AG09309 (cell line): ENCODE measurements around the gene PROP1.

Source experiments
- DNase-seq: peaks from one replicate; pipeline ENCODE4 v3.0.0-alpha.2; 2010; ENCODE audit warnings: low read depth
- H3K4me3 ChIP-seq: 2 replicates; pipeline ENCODE4 v1.5.1; 2011; ENCODE audit warnings: mild to moderate bottlenecking, low read depth, low read length, moderate library complexity; ENCODE audit not compliant: control insufficient read depth
- CTCF ChIP-seq: IDR thresholded peaks from 2 replicates; pipeline ENCODE4 v1.5.1; 2011; ENCODE audit warnings: mild to moderate bottlenecking, low read depth, low read length, inconsistent platforms; ENCODE audit not compliant: insufficient read depth, control insufficient read depth; ENCODE audit errors: missing control alignments

Gene PROP1

GRCh38 chr5:177966839-177967166 is 29.2 kb downstream of the PROP1 start:
- no peak for TF ChIP-seq CTCF
- DNase-seq: no peak
- H3K4me3 ChIP-seq: no peak overlapping the region

DNA sequence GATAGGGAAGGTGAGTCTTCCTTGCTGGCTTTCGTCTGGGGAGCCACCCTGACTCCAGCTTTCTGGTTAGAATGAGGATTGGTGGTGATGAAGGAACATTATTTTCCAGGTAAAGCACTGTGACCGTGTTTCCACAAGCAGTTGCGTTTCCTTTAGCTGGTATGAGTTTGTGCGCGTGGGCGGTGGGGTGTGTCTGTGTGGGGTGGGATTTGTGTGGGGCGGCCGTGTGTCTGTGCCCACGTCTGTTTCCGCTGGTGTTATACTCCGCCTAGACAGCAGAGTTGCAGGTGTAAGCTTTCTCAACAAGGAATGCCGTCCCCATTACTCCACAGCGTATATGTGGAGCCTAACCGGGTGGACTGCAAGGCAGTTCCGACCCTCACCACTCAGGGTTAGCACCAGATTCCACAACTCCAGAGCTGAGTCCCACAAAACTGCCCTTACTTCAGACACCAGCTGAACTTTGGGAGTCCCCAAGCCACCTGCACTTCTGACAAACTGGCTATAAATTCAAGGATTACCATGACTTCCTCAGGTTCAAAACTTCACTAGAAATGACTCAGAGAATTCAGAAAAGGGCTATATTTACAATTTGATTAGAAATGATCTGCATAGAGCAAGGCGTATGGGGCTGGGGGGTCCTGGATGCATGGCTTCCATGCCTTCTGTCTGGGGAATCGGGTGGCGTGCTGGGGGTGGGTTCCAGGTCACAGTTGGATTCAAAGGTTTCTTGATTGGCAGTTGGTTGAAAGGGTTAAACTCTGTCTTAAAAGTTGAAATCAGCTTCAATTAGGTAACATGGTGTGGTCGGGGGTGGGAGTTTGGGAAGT is 29.8 kb downstream of the PROP1 start:
- H3K4me3 ChIP-seq: no peak overlapping the region
- no peak for DNase-seq
- TF ChIP-seq CTCF: no peak

- DNase-seq: no peak
- H3K4me3 ChIP-seq: no peak overlapping the region
- TF ChIP-seq CTCF: no peak
Measured at GRCh38 chr5:177964471-177964870, 31.6 kb downstream of the PROP1 start.

- H3K4me3 ChIP-seq: no peak overlapping the region
- no peak for TF ChIP-seq CTCF
- DNase-seq: no peak
Measured at GRCh38 chr5:177963966-177964365, 32.1 kb downstream of the PROP1 start.

DNA sequence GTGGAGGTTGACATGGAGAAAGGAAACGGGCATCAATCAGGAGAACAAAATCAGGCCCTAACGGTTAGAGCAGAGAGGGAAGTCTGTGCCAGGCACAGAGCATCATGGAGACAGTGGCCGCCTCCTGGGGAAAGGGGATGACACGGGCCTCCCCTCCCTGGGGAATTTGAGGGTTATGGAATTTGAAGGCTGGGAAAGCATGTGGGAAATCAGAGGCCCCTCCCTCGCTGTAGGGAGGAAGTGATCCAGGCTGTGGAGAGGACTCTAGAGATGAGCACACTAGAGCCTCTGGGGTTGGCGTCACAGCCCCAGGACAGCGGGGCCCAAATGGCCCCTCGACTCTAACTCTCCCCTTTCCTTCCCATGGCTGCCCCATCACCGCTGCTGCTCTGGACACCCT is 36.7 kb downstream of the PROP1 start:
- no peak overlapping the region for H3K4me3 ChIP-seq
- no peak for TF ChIP-seq CTCF
- no peak for DNase-seq

GRCh38 chr5:177958696-177959095 is 37.3 kb downstream of the PROP1 start:
- H3K4me3 ChIP-seq: no peak overlapping the region
- no peak for DNase-seq
- no peak for TF ChIP-seq CTCF
